ENCODE measurements around the gene DDX25. TPM values are rescaled to one million over a fixed set of nuclear protein-coding genes. Genes with fewer than 3 reads are reported as not detected.
"Not testable (repeated sequence)": the region's sequence is repeated elsewhere in the genome, so short reads cannot be mapped to it uniquely, and the experiment has no call there.

Gene DDX25
- under 1 TPM in 1 of 4 donors, not detected in 3; 0.40 TPM for total RNA-seq

DNA sequence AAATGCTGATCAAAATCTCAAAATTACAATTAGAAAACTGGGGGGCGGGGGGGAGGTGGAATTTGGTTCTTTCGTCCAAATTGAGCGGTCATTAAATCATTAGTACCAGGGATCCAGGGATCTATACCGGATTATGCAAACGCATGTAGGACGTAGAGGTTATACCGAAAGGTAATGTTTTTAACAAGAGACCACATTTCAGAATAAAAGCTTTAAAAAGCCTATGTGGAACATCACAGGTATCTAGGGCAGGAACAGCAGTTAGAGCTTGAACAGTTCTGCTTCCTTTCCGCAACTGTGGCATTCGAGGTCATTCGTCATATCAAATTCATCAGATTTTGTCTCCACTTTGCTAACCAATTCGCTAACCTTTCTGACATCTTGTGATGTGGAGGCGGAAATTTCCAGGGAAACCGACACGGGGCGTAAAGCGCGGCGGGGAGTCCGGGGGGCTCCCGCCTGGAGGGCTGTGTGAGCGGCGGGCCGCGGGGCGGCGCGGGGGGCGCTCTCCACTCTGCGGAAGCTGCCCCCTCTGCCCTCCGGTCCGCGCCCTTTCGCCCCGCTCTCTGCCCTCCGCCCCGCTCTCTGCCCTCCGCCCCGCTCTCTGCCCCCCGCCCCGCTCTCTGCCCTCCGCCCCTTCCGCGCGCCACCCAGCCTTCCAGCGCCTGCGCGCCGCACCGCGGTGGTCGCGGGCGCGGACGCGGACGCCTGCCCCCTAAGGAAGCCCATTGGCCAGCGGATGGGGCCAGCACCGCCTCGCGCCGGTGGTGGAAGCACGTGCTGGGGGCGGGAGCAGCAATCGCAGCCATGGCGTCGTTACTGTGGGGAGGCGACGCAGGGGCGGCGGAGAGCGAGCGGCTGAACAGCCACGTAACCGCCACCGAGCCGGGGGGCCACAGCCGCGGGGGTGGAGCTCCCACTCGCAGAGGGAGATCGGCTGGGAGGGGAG, at the start of gene DDX25:
DDX25 (plus strand) TSS at position 798 of the 949 bp plus-strand sequence; CDS start at position 808, 10 bp downstream.
- H3K27me3 ChIP-seq, result peaks cover 0 to 7% of the 10 kb centered on the region in 2 donors
- no peak within 1 kb of the TSS for H3K27ac ChIP-seq
- H3K4me1 ChIP-seq, result peaks cover 0 to 22% (median 6%) of the 10 kb centered on the region in 4 donors
- no peak for TF ChIP-seq POLR2A (IDR thresholded peaks at IDR 0.05)
- TF ChIP-seq, protein P1, sequence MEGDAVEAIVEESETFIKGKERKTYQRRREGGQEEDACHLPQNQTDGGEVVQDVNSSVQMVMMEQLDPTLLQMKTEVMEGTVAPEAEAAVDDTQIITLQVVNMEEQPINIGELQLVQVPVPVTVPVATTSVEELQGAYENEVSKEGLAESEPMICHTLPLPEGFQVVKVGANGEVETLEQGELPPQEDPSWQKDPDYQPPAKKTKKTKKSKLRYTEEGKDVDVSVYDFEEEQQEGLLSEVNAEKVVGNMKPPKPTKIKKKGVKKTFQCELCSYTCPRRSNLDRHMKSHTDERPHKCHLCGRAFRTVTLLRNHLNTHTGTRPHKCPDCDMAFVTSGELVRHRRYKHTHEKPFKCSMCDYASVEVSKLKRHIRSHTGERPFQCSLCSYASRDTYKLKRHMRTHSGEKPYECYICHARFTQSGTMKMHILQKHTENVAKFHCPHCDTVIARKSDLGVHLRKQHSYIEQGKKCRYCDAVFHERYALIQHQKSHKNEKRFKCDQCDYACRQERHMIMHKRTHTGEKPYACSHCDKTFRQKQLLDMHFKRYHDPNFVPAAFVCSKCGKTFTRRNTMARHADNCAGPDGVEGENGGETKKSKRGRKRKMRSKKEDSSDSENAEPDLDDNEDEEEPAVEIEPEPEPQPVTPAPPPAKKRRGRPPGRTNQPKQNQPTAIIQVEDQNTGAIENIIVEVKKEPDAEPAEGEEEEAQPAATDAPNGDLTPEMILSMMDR (IDR thresholded peaks at IDR 0.05), result no peak
- peak within 1 kb of the TSS; percentile 48 to 67 (median 58) for H3K4me3 ChIP-seq
- no peak for DNase-seq
- peaks cover 0 to 15% (median 0%) of the 10 kb centered on the region in 3 donors for H3K36me3 ChIP-seq
- no peaks in the 10 kb centered on the region for H3K9me3 ChIP-seq

DNA sequence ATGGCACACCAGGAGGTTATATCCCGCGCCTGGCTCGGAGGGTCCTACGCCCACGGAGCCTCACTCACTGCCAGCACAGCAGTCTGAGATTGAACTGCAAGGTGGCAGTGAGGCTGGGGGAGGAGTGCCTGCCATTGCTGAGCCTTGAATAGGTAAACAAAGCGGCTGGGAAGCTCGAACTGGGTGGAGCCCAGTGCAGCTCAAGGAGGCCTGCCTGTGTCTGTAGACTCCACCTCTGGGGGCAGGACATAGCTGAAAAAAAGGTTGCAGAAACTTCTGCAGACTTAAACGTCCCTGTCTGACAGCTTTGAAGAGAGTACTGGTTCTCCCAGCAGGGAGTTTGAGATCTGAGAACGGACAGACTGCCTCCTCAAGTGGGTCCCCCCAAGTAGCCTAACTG, 46.6 kb upstream of the DDX25 start:
- not testable (repeated sequence) for DNase-seq, H3K4me1 ChIP-seq, H3K27ac ChIP-seq, H3K9me3 ChIP-seq, H3K27me3 ChIP-seq, H3K36me3 ChIP-seq, H3K4me3 ChIP-seq

- not testable (repeated sequence) for H3K9me3 ChIP-seq, H3K4me3 ChIP-seq, DNase-seq, H3K27me3 ChIP-seq, H3K27ac ChIP-seq, H3K36me3 ChIP-seq, H3K4me1 ChIP-seq
Observed at GRCh38 chr11:125862786-125863185, 41.5 kb upstream of the DDX25 start.

DNA sequence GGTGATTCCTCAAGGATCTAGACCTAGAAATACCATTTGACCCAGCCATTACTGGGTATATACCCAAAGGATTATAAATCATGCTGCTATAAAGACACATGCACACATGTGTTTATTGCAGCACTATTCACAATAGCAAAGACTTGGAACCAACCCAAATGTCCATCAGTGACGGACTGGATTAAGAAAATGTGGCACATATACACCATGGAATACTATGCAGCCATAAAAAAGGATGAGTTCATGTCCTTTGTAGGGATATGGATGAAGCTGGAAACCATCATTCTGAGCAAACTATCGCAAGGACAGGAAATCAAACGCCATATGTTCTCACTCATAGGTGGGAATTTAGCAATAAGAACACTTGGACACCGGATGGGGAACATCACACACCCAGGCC, 39.0 kb upstream of the DDX25 start:
- H3K4me1 ChIP-seq, H3K36me3 ChIP-seq, DNase-seq, H3K27ac ChIP-seq, H3K4me3 ChIP-seq, H3K9me3 ChIP-seq, H3K27me3 ChIP-seq: not testable (repeated sequence)

DNA sequence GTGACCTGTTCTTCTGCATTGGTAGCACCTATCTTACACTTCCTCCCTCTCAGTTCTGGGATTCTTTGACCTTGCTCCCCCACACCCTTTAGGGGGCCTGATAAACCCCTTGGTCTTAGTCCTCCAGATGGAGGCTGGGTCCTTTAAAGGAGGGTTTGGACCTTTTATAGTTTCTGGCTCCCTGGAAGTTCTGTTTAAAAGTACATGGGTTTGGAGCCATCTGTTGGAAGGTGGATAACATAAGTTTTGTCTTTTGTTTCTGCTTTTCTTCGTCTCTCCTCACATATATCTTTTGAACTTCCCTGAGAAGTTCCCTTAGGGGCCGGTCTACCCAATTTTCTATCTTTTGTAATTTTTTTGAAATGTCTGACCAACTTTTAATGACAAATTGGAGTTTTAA, 34.8 kb upstream of the DDX25 start:
- Histone ChIP-seq H3K36me3 (no peaks in the 10 kb centered on the region), H3K27me3 (no peaks in the 10 kb centered on the region), H3K4me3 (no peak overlapping the region), H3K27ac (no peak overlapping the region), H3K9me3 (no peaks in the 10 kb centered on the region), H3K4me1 (no peaks in the 10 kb centered on the region)
- no peak for DNase-seq
- TF ChIP-seq POLR2A (IDR thresholded peaks at IDR 0.05), result no peak
- TF ChIP-seq, protein P1 (IDR thresholded peaks at IDR 0.05), result no peak

DNA sequence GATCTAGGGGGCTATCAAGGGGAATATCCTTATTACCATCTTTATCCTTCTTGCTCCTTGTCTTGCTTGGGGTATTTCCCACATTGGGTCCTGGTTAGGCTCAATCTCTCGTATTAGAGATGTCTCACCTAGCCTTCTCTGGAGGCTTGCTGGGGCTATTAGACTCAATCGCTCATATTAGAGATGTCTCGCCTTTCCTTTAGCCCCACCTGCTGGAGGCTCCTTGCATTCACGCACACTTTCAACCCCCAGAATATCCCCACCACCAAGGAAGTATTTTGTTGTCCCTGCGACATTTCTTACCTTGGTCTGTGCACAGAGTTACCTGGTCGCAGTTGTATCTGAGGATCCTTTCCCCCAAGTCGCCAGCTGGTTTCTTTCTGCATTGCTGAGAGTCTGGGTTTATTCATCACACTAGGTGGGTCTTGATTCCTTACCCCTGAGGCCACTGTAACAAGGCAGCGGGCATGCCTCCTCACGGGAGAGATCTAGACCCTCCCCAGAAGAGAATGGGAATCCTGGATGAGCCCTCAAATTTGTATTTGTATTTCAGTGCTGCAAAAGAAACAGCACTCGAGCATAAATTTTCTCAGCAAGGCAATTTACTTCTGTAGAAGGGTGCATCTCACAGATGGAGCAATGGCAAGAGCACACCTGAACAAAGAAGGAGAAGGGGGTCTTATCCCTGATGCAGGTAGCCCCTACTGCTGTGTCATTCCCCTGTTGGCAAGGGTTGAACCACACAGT, 32.7 kb upstream of the DDX25 start:
- DNase-seq, result no peak
- H3K9me3 ChIP-seq, result no peaks in the 10 kb centered on the region
- TF ChIP-seq, protein P1 (IDR thresholded peaks at IDR 0.05), result peak in 4 of 6 experiments; percentile 10 to 32 (median 25)
- TF ChIP-seq POLR2A (IDR thresholded peaks at IDR 0.05), result no peak

DNA sequence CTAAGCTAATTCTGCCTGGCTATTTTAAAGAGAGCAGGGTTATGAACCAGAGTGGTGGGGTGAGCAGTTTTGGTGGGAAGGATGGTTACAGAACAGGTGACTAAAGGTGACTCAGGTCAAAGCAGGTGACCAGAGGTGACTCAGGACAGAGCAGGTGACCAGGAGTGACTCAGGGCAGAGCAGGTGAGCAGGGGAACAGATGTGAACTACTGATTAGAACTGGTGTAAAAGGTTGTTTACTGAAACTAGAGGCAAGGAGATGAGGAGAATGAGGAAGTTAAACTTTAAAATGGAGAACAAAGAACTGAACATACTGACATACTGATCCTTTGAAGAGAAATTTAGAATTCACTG, 32.2 kb upstream of the DDX25 start:
- Histone ChIP-seq H3K9me3 (no peaks in the 10 kb centered on the region), H3K4me1 (no peaks in the 10 kb centered on the region)

More for the DNA sequence above, 32.7 kb upstream of the DDX25 start:
- Histone ChIP-seq H3K4me3 (no peak overlapping the region), H3K4me1 (no peaks in the 10 kb centered on the region), H3K36me3 (no peaks in the 10 kb centered on the region), H3K27me3 (no peaks in the 10 kb centered on the region), H3K27ac (no peak overlapping the region)

More for the DNA sequence above, 32.2 kb upstream of the DDX25 start:
- Histone ChIP-seq H3K27me3 (no peaks in the 10 kb centered on the region), H3K4me3 (no peak overlapping the region), H3K36me3 (no peaks in the 10 kb centered on the region), H3K27ac (no peak overlapping the region)
- no peak for TF ChIP-seq POLR2A (IDR thresholded peaks at IDR 0.05)
- TF ChIP-seq, protein P1 (IDR thresholded peaks at IDR 0.05), result no peak
- DNase-seq, result no peak
